CD4-positive, alpha-beta T cell treated with Interleukin-15 for 4 hours (primary cell): Measurements from ENCODE around the gene CFAP90.
A peak's percentile ranks its signal among the peaks of the same experiment; 100 is the strongest.

Experiments
- DNase-seq: peaks from one replicate; pipeline ENCODE4 v3.0.0-alpha.2; 2020; ENCODE audit warnings: low spot score

CFAP90 gene, protein sequence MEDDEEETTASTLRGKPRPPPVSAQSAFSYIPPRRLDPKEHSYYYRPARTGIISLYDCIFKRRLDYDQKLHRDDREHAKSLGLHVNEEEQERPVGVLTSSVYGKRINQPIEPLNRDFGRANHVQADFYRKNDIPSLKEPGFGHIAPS

GRCh38 chr5:7850395-7851239, at the start of gene CFAP90:
CFAP90 (minus strand) TSS chr5:7851133; CDS start chr5:7851021, 112 bp downstream.
- DNase-seq = no peak

- DNase-seq = peak; percentile 25
These were observed 46.2 kb upstream of the CFAP90 start for GRCh38 chr5:7897014-7897600.

GRCh38 chr5:7894860-7895259, 43.9 kb upstream of the CFAP90 start:
- DNase-seq = no peak

- no peak for DNase-seq
These were observed 43.5 kb upstream of the CFAP90 start for GRCh38 chr5:7894439-7894838.

DNA sequence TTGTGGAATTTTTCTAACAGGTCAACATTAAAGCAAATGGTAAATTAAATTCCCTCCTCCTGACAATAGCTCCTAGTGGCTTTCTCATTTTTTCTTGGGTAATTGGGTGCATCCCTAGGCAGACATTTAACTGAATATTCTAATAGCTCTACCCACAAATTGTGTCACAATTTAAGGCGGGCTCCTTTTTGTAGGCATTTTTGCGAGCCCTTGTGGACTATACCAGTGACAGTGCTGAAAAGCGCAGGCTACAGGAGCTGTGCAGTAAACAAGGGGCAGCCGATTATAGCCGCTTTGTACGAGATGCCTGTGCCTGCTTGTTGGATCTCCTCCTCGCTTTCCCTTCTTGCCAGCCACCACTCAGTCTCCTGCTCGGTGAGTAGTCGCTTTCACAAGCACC, 38.0 kb upstream of the CFAP90 start:
- no peak for DNase-seq

DNA sequence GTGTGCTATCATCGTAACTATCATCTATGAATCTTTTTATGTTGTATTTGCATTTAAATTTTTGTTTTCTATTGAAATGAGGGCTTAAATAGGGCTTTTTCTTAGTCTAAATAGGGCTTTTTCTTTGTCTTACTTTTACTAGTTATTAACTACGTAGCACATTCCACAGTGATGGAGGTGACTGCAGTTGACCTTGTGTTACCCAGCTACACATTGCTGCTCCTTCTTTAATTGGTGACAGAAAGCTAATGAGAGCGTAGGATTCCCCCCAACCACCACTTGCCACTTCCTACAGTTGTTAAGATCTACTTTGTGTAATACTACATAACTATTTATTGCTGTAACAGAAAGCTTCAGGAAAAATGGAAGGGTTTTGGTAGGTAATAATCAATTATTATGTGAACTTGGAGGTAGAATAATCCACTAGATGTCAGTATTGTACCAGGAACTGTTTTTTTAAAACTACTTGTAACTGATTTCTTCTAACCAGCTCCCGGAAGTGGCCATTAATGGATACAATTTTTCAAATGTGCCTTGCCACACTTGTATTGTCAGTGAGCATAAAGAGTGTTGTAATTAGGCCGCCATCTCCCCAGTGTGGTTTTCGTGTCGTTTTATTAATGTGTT, 36.0 kb upstream of the CFAP90 start:
- peak; percentile 39 for DNase-seq

DNA sequence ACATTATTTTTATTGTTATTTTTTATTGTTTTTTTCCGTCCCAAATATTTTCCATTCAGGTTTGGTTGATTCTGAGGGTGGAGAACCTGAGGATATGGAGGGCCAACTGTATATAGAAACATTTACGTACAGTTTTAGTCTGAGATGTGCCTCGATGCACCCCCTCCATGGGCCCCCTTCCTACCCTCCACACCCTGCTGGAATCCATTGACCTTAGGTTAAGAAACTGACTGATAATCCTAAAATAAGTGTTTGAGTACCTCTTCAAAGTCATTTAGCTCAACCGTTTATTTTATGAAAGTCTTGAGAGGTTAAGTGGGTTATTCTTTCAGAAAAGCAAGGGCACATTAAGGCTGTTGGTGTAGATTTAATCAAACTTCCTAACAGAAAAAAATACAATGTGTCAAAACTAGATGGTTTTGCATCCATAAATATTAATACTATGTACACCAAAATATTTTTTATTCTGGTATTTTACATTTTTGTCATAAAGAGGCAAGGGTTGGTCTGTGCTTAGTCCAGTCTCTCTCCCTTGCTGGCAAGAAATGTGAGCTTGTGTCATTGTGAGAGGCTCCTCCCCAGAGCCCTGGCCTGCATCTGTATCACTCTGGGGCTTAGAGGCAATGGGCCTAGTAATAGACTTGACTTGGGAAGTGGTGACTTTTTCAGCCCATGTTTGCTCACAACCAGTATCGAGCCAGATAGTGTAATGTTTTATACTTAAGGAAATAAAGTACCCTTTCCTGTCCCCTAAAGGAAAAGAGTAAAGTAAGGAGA, 33.7 kb upstream of the CFAP90 start:
- DNase-seq = no peak

DNA sequence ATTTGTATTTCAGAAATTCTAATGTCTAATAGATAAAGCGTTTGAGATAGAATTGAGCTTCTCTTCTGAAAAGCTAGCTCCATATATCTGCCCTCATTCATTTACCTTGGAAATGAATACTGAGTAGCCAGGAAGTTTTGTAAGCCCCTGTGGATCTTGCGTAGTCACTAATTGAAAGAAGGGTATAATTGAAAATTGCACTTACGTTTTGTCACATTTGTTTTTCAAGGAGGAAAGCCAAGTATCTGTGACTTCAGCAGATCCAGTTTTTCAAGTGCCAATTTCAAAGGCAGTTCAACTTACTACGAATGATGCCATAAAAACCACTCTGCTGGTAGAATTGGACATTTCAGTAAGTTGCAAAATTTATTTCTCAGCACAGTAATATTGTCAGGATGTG, 32.0 kb upstream of the CFAP90 start:
- DNase-seq = no peak

- DNase-seq = no peak
These were observed 30.9 kb upstream of the CFAP90 start for GRCh38 chr5:7881816-7882215.

DNA sequence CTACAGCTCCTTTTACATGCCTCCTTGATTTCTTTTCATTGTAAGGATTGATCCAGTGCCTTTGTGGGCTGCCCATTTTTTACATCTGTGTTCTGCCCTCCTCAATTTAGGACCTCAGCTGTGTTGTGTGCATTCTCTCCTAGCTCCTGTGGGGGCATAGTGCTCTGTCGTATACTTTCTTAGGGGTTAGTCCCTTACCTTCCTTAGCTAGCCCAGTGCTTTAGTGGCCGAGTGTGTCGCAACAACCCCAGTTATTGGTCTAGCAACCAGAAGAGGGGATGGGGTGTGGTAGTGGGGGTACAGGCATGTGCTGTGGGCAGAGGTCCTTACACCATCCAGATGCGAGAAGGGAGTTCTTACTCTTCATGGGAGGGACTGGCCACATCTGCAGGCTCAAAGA, 30.2 kb upstream of the CFAP90 start:
- DNase-seq = no peak

DNA sequence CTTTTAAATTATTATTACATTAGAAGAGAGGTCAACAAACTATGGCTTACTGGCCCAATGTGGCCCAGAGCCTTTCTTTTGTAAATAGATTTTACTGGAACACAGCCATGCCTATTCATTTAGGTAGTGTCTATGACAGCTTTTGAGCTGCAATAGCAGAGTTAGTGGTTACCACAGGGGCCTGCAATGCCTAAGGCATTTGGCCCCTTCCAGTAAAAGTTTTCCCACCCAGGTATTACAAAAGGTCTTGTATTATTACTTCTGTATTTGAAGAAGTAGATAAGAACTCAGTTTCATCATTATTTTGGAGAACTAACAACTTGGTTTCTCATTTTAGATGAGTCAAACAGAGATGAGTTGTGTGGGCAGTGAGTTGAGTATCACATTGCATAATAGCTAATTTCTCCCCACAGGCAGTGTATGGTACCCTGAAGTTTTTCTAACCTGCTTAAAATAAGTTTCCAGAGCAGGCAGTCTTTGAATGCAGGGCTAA, 27.5 kb upstream of the CFAP90 start:
- no peak for DNase-seq

- DNase-seq = no peak
These were observed 26.9 kb upstream of the CFAP90 start for GRCh38 chr5:7877851-7878250.

DNA sequence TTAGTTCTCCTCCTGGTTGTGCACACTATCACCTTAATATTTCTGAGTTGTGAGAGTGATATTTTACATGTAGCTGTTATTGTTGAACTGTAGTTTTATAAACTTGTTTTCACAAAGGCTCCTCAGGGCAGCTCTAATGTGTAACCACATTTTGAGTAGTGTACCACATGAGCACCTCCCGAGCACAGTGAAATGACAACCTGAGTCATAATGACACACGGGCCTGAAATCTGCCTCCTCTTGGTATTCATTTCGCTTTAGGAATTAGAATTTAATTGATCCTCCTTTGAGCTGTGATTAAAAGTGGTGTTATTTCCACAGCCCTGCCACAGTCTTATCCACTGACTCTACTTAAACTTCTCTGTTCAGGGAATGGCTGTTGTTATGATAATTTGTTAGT, 25.9 kb upstream of the CFAP90 start:
- peak; percentile 21 for DNase-seq

DNA sequence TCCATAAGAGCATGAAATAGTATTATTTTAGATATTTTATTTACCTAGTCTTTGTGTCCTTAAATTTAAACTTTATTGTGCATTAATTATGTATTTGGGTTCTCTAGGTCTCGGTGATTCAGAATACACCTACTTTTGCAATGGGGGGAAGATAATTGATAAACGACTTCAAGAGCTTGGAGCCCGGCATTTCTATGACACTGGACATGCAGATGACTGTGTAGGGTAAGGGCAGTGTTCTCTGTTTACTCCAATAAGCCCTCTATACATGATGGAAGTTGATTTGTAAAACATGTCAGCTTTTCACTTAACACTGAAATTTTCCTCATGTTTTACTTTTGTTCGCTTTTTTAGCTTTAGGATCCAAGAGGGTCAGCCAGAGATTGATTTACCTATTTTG, 24.2 kb upstream of the CFAP90 start:
- no peak for DNase-seq

GRCh38 chr5:7874639-7875038, 23.7 kb upstream of the CFAP90 start:
- DNase-seq = no peak

DNA sequence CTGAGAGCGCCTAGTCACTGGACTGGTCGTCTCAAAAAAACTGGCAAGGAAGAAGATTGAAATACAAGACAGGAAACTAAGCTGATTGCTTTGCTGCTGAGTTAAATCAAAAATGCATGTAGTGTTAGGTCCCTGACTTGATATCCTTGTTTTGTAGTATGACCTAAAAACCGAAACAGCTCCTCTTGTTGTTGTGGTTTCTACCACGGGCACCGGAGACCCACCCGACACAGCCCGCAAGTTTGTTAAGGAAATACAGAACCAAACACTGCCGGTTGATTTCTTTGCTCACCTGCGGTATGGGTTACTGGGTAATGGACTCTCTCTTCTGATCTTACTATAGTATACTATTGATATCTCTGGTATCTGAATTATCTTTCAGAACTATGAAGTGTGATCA, 22.3 kb upstream of the CFAP90 start:
- peak; percentile 56 for DNase-seq

DNA sequence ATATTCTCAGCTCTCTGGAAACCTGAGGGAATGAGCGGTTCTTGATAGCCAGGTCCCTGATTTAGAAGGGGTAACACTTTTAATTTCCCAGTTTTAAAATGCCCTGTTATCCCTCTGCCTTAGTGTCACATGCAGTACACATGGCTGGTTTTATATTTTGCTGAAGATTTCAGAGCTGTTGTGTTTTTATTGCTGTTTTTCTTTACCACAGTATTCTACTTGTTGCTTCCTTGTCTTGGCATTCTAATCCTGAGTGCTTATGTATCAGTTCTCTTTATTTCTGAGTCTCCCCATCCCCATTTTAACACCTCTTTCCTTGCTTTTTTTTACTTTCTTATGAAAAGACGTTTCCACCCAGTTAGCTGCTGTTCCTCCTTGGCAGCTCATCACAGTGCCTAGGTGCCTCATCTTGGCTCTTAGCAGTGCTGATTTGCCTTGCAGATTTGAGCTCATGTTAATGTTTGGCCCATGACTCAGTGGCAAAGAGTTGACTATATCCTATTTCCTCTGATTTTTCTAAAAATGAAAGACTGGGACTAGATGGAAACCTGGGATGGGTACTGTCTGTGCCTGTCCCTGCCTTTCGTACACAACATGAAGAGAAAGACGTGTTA, 21.7 kb upstream of the CFAP90 start:
- DNase-seq = no peak

DNA sequence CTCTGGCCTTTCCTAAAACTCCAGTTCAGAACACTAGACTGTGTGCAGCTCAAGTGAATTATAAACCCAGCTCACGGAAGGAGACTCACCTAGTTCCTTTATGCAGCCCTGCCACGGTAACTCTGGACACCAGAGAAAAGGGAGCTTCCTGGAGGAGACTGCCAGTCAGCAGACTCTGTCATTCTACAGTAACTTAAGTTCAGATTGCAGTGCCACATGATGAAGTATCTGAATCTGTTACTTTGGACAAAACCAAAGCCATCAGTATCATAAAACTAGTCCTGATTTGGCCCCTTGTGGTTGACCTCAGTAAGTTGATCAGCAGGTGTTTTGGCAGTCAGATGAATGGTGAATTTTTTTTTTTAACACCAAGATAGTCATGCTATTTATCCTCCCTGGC, 20.7 kb upstream of the CFAP90 start:
- no peak for DNase-seq

DNA sequence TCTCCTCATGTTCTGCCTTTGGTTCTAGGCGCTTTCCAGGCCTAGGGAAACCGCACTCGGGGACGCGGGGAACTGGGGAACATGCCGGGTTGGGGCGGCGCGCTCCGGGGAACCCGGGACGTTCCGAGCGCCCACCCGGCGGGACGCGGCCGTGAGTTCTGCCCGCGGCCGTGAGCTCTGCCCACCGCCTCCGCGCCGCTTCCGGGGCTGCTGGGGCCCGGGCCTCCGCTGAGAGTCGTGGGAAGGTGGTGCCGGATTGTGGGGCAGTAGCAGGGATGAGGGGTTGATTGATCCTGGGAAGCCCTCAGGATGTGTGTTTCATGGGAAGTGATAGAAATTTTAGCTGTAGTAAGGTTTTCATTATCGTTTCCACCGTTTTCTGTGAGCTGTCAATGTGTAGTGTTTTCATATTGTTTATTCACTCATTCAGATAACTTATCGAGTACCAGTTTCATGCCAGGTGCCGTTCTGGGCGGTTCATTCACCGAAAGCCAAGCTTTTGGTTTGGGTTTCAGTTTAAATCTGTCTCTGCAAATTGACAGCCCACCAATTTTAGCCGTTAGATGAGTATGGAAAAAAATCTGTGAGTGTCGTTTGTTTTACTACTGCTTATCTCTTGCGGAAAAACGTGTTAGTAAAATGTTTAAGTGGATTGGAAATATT, 18.7 kb upstream of the CFAP90 start:
- no peak for DNase-seq

- peak; percentile 91 for DNase-seq
These were observed 18.0 kb upstream of the CFAP90 start, which contains the start of the genes FASTKD3 and MTRR for GRCh38 chr5:7868773-7869473. FASTKD3 (minus strand) TSS chr5:7869031; CDS start chr5:7868083, 948 bp downstream. MTRR (plus strand) TSS chr5:7869148; CDS start chr5:7870795, 1,647 bp downstream.
